Fibroblast of upper back skin (primary cell): Measurements from ENCODE around the gene FAM20A.

ENCODE experiments used
- DNase-seq: peaks from one replicate; pipeline ENCODE4 v3.0.0-alpha.2; 2013

FAM20A gene

GRCh38 chr17:68600931-68601564 lies at the start of gene FAM20A:
Gene FAM20A, minus strand, starts transcription at chr17:68601367. Its CDS starts 701 bp downstream, at chr17:68600666.
- DNase-seq = no peak

DNA sequence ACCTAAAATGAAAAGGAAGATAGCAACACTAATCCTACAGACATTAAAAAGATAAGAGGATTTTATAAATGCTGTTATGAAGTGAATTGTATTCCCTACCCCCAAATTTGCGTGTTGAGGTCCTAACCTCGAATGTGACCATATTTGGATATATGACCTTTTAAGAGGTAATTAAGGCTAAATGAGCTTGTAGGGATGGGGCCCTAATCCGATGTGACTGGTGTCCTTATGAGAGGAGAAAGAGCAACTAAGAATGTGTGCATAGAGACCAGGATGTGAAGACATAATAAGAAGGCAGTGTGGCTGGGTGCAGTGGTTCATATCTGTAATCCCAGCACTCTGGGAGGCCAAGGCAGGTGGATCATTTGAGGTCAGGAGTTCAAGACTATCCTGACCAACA lies 48.2 kb upstream of the FAM20A start:
- DNase-seq = no peak

DNA sequence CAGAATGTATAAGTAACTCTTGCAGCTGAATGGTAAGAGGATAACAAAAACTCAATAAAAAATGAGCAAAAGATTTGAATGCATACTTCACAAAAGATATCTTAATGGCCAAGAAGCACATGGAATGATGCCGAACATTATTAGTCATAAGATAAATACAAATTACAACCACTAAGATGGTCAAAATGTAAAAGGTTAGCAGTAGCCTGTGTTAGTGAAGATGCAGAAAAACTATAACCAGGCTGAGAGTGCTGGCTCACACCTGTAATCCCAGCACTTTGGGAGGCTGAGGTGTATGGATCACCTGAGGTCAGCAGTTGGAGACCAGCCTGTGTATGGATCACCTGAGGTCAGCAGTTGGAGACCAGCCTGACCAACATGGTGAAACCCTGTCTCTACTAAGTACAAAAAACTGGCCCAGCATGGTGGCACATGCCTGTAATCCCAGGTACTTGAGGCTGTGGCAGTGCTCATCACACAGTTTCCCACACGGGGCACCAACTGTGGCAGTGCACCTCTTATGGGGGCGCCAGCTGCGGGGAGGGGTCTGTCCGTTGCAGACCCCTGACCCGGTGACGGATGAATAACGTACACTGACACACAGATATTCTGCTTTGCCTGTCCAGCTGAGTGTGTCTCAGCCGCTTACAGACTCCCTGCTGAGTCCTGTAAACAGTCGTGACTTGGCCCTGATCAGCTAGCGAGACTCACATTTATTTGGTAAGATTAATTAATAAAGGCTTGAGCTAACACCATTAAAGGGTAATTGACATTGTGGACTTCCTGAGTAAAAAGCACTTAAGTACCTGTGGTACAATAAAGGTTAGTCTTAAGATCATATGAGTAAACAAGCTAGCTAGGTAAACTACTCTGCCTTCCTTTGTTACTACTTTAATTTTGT lies 45.7 kb upstream of the FAM20A start:
- peak; percentile 34 for DNase-seq

DNA sequence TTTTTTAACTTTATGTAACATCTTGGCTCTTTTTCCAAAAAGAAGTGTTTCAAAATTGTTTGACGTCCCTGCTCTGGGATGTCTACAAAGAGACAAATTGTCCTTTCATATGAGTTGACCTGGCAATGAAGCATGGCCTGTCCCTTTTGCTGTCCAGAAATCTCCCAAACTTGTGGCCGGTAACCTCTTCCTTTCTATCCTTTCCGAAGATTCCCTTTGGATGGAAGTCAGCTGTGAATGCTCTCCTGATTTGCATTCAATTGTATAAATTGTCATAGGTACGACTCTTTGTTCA lies 40.9 kb upstream of the FAM20A start:
- DNase-seq = no peak

GRCh38 chr17:68641276-68642117 lies 40.3 kb upstream of the FAM20A start:
- DNase-seq = no peak

DNA sequence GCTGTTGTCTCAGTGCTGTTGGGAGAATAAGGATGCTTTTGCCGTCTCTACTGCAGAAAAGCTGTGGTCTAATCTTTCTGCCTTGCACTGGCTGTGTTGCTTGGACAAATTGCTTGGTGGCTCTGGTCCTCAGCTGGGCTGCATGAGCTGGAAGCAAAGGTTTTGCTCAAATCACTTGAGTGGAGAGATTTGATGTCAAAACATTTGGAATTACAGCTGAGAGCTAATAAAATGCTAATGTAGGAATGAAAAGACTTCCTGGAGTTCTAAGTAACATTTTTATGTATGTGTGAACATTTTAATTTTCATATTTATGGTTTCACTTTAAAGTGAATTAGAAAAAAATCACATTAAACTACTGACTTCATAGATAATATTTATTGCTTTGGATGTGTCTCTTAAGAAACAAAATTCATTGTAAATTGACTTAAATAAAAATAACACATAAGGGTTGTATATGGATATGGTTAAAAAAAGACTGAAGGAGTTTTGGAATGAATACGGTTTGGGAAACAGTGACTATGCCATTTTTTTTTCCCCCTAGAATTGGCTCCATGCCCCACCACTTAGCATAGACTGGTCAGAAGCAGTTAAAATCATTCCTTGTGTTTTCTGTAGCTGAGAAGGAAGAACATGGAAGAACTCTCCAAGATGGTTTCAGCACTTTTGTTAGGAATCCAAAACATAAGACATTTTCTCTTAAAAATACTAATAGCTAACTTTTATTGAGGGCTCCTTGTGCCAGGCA lies 39.2 kb upstream of the FAM20A start:
- DNase-seq = peak; percentile 48

DNA sequence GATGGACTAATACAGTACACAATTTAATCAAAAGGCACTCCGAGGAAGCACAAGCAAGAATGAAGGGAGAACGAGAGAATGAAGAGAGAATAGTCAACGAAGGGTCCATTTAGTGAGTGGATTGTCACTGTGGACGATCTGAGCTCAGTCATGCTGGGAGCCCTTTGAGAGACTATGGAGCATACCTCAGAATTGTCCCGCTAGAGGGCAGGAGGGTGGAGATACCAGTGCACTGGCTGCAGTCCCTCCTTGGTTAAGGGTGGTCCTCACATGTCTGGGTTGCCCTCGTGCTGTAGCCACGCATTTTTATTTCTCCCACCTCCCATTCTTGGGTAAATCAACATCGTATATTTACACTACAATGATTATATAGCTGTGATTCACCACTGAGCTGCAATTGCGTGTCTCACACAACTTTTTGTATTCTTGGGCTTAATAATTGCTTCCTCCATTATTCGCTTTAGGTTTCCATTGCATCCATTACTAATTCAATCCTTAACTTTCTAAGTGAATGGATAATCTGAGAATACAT lies 33.2 kb upstream of the FAM20A start:
- DNase-seq = no peak

DNA sequence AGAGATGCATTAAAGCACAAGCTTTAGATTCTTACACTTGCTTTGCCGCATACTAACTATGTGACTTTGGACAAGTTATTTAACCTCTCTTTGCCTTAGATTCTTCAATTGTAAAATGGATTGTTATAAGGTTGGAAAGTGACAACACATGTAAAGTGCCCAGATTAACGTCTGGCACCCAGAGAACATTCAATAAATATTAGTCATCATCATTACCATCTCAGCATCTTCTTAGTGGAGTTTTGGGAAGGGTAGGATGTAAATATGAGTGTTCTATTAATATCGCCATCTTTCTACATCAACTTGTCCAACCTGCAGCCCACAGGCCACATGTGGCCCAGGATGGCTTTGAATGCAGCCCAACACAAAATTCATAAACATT lies 27.4 kb upstream of the FAM20A start:
- no peak for DNase-seq

DNA sequence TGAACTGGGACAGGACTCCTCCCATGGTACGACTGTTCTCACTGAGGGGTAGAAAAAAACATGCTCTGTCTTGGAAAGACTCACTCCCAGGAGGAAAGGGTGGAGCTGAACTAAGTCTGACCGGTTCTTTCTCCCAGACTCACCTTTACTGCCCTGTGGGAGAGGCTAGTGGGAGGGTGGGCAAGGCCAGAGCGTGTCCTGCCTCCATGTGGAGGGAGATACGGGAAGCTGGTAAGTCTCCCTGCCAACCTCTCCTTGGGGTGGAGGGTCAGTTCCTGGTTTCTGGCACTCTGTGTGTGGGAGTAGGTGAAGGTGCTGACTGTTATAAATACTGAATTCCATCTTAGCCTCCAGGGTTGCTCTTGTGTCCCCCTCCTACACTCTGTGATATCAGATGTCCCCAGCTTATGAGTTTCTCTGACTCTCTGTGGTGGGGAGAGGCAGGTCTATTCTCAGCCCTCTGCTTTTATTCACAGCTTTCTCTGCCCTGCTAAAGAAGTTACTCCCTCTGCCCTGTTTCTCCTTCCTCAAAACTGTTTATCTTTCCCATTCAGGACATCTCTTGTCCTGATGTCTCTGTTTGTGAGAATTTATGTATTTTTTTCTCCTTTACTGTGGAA lies 26.9 kb upstream of the FAM20A start:
- DNase-seq = no peak

DNA sequence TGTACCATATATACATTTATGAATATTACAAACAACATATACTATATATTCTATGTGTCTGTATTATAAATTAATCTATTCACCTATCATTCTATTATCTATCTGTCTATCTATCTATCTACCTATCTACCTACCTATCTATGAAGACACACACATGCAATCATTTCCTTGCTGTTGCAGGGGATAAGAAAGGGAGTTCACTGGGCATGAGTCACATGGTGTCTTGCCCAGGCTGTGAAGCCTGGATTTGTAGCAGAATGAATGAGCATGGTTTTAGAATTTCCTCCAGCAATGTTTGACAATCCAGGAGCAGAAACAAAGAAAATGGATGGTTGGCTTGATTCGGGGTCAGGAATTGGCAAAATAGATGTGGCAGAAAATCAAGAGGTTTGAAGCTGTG lies 23.2 kb upstream of the FAM20A start:
- peak; percentile 21 for DNase-seq

DNA sequence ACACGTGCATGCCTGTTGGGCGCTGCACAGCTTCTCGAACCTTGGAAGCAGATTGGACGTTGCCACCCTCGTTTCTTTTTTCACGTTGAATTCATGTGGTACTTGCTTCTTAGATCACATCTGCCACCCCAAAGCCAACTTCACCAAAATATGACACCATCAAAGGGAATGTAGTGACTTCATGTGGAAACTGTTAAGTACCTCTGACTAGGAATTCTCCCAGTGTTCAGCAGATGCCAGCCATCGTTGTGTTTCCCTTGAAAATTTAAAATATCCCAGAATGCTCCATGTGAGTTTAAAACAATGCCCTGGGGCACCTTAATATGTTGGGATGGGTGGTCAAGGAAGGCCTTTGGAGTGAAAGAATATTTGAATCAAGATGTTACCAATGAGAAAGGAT lies 22.6 kb upstream of the FAM20A start:
- no peak for DNase-seq

GRCh38 chr17:68622423-68622822 lies 21.3 kb upstream of the FAM20A start:
- no peak for DNase-seq

DNA sequence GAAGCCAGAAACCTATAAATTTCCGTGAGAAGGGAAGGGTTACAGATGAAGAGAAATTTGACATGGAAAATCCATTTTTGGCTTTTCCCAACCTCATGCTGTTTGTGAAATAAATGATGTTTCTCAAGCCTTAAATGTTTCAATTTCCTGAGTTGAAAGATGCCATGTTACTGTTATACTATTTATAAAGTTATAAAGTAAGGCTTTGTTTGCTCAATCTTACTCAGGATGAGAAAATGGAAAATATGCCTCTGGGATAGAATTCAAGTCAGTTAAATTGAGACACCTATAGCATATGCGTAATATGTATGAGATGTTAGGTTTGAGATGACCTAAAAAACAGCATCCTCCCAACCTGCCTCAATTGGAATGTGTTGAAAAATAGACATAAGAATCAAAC lies 19.9 kb upstream of the FAM20A start:
- DNase-seq = peak; percentile 44

GRCh38 chr17:68616334-68616733 lies 15.2 kb upstream of the FAM20A start:
- DNase-seq = no peak

DNA sequence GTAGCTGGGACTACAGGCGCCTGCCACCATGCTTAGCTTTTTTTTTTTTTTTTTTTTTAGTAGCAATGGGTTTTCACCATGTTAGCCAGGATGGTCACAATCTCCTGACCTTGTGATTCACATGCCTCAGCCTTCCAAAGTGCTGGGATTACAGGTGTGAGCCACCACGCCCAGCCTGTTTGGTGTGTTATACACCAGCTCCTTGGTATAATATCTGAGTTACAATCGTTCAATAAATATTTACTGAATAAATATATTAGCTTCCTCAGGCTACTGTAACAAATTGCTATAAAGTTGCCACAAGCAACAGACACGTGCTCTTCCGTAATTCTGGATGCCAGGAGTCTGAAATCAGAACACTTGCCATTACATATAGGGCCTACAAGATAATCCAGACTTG lies 13.6 kb upstream of the FAM20A start:
- DNase-seq = no peak

DNA sequence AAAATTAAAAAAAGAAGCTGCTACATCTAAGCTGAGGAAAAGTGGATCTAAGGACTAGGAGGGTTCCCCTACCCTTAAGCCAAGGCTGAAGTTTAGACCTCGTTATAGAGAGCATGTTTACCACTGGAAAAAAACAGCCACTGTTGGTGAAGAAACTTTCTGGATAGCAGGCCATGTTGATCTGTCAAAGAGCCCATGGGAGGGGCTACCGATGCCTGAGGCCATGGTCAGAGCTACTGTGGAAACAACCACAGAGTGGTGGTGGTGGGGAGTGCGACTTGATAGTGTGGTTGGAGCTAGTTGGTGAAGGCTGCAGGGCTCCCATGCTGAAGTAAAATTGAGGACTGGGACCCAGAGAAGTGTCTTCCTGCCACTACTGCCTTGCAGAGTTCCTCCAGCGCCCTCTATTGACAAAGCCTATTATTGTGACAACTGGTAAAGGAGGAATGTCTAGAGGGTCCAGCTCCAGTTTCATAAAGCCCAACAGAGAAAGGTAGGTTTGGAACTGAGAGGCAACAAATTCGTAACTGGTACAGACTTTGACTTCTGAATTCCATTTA lies 12.7 kb upstream of the FAM20A start:
- peak; percentile 51 for DNase-seq

DNA sequence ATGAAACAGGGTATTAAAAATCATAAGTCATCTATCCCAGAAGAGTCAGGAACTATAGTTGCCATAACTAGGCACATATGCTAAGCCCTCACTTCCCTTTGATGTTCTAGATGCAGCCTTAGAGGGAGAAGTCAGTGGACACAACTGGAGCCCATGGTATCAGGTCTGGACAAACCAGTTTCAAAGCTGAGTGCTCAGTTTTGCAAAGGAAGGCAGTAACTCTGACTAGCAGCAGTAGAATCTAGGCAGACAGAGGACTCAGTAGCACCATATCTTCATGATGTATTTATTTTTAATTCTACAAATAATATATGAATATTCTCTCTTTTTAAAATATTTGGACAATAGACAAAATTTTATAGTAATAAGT lies 11.7 kb upstream of the FAM20A start:
- no peak for DNase-seq

DNA sequence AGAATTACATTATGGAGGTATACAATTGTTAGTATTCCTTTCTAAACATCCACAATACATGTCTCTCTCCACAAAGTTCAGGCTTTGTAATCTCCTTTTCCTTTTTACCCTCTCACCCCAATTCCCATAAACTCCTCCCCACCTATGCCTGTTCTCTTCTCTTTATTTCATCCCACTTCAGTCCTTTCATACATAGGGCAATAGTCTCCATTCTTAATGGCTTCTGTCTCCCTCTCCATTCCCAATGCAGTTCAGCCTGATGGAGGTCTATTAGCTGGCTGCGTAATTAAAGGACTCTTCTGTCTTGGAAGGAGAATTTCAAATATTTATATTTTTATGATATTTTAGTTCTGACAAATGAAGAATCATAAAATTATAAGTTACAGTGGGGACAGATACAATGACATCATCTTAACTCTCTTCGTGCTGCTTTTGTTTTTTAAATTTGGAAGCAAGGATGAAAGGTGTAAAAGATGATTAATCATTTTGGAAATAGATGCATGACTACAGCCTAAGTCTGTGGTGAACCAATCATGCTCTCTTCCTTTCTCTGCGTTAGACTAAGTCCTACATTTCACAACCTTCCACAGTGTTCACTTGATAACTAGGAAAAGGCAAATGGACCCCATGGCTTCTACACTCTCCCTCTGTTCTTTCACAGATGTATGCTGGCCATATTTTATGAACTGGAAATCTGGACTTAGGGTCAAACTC lies 11.2 kb upstream of the FAM20A start:
- no peak for DNase-seq

- no peak for DNase-seq
These were observed 10.4 kb upstream of the FAM20A start for GRCh38 chr17:68611353-68612208.

GRCh38 chr17:68610554-68610953 lies 9.4 kb upstream of the FAM20A start:
- no peak for DNase-seq
